HCT116 (cell line): ENCODE results near the gene CIART. TPM values are rescaled to one million over a fixed set of nuclear protein-coding genes. Genes with fewer than 3 reads are reported as not detected.

Source experiments
- ATAC-seq: fragments of 200-7000 bp; cut with Tn5 transposase; 2 replicates; pipeline ENCODE4 v1.9.1; 2020; ENCODE audit warnings: mild to moderate bottlenecking, moderate library complexity
- BruUV-seq: library from RNA; stranded (reverse); fragments of 400-500 nt; replicated peaks from 2 replicates; lab custom pipeline; 2021; lab: Mats Ljungman, UMichigan
- CTCF ChIA-PET: fragments of 300-600 bp; sonication (Branson Sonifier 250); formaldehyde crosslinking; loops from one replicate; lab custom pipeline; 2021; ENCODE audit warnings: antibody characterized with exemption; lab: Charles Lee
- POLR2A ChIA-PET: fragments of 300-600, 350-600 bp; sonication (Branson Sonifier 250); formaldehyde crosslinking; loops from one replicate; lab custom pipeline; 2021; ENCODE audit warnings: antibody characterized with exemption; lab: Charles Lee
- RAD21 ChIA-PET, 2 experiments: fragments of 300-600 bp; sonication (Branson Sonifier 250); formaldehyde crosslinking; loops; one replicate each; lab custom pipeline; 2023; ENCODE audit warnings: low total read pairs in 2 of 2; ENCODE audit not compliant: uncharacterized antibody in 2 of 2, unreplicated experiment in 2 of 2, low non-redundant PET in 1 of 2; lab: Charles Lee
- DNase-seq: peaks from one replicate; pipeline ENCODE4 v3.0.0-alpha.2; 2010; ENCODE audit warnings: low read depth, low spot score
- H2AFZ ChIP-seq: fragments of 200-600 bp; shearing (Covaris generic), sonication (generic); 2 replicates; pipeline ENCODE4 v1.6.1; 2017; ENCODE audit warnings: low read depth, mixed run types, mixed read lengths, antibody characterized with exemption, low read length; ENCODE audit not compliant: poor library complexity, severe bottlenecking
- H3K27ac ChIP-seq: 2 replicates; pipeline ENCODE4 v1.5.1; 2012; ENCODE audit warnings: low read depth, low read length
- H3K27me3 ChIP-seq: fragments of 200-600 bp; sonication (generic); 2 replicates; pipeline ENCODE4 v1.6.1; 2016; ENCODE audit warnings: mixed run types, low read length, mixed read lengths; ENCODE audit not compliant: insufficient read depth
- H3K36me3 ChIP-seq, 2 experiments: fragments of 200-500 bp in 1 of 2; fragments of 200-600 bp in 1 of 2; sonication (Bioruptor generic) in 1 of 2; sonication (generic) in 1 of 2; 2 replicates each; pipeline versions ENCODE4 v1.5.1 to v1.6.1; 2014 to 2016; ENCODE audit warnings: low read length in 2 of 2, inconsistent platforms in 1 of 2, mixed read lengths in 1 of 2, mixed run types in 1 of 2; ENCODE audit not compliant: insufficient read depth in 2 of 2, control insufficient read depth in 1 of 2
- H3K4me1 ChIP-seq, 2 experiments: fragments of 200-600 bp in 1 of 2; sonication (generic) in 1 of 2; 2 replicates each; pipeline versions ENCODE4 v1.5.1 to v1.6.1; 2012 to 2017; ENCODE audit warnings: low read length in 2 of 2, inconsistent platforms in 1 of 2, mild to moderate bottlenecking in 1 of 2, mixed read lengths in 1 of 2, mixed run types in 1 of 2, moderate library complexity in 1 of 2; ENCODE audit not compliant: insufficient read depth in 2 of 2, control insufficient read depth in 1 of 2
- H3K4me2 ChIP-seq: fragments of 200-600 bp; sonication (generic); 2 replicates; pipeline ENCODE4 v1.6.1; 2017; ENCODE audit warnings: mixed run types, low read length, mixed read lengths
- H3K4me3 ChIP-seq, 2 experiments: fragments of 200-600 bp in 1 of 2; sonication (generic) in 1 of 2; replicated peaks in 1 of 2; 2 replicates each; pipeline ENCODE4 v1.5.1; 2011 to 2016; ENCODE audit warnings: low read length in 2 of 2, control low read depth in 1 of 2, low read depth in 1 of 2, mild to moderate bottlenecking in 1 of 2, mixed read lengths in 1 of 2, mixed run types in 1 of 2
- H3K79me2 ChIP-seq: fragments of 200-600 bp; sonication (generic); 2 replicates; pipeline ENCODE4 v1.6.1; 2017; ENCODE audit warnings: mild to moderate bottlenecking, mixed run types, low read length, moderate library complexity, mixed read lengths; ENCODE audit not compliant: insufficient read depth
- H3K9ac ChIP-seq: fragments of 200-600 bp; sonication (generic); 2 replicates; pipeline ENCODE4 v1.6.1; 2016; ENCODE audit warnings: low read length, mixed read lengths
- H3K9me2 ChIP-seq: fragments of 200-600 bp; sonication (generic), shearing (Covaris generic); 2 replicates; pipeline ENCODE4 v1.6.1; 2017; ENCODE audit warnings: mixed run types, mild to moderate bottlenecking, moderate library complexity; ENCODE audit not compliant: insufficient read depth
- H3K9me3 ChIP-seq, 2 experiments: fragments of 200-500 bp in 1 of 2; fragments of 200-600 bp in 1 of 2; sonication (Bioruptor generic) in 1 of 2; sonication (generic) in 1 of 2; 2 replicates each; pipeline ENCODE4 v1.6.1; 2014 to 2017; ENCODE audit warnings: low read length in 2 of 2, mixed read lengths in 2 of 2, inconsistent platforms in 1 of 2, low read depth in 1 of 2, mild to moderate bottlenecking in 1 of 2, mixed run types in 1 of 2, moderate library complexity in 1 of 2; ENCODE audit not compliant: control insufficient read depth in 1 of 2, insufficient read depth in 1 of 2
- H4K20me1 ChIP-seq: fragments of 200-600 bp; sonication (generic), shearing (Covaris generic); 2 replicates; pipeline ENCODE4 v1.6.1; 2017; ENCODE audit warnings: mixed run types, mild to moderate bottlenecking, moderate library complexity; ENCODE audit not compliant: insufficient read depth
- ATF3 ChIP-seq: IDR thresholded peaks from 2 replicates; pipeline ENCODE4 v1.6.1; 2012
- CBX3 ChIP-seq: IDR thresholded peaks from 2 replicates; pipeline ENCODE4 v1.6.1; 2012; ENCODE audit warnings: low read depth
- CEBPB ChIP-seq: IDR thresholded peaks from 2 replicates; pipeline ENCODE4 v1.6.1; 2012; ENCODE audit warnings: low read depth
- ELF1 ChIP-seq: IDR thresholded peaks from 2 replicates; pipeline ENCODE4 v1.6.1; 2012; ENCODE audit warnings: low read depth, borderline replicate concordance
- EZH2phosphoT487 ChIP-seq: fragments of 200-600 bp; IDR thresholded peaks from 2 replicates; pipeline ENCODE4 v1.6.1; 2018; ENCODE audit warnings: antibody characterized with exemption, borderline replicate concordance
- FOSL1 ChIP-seq: IDR thresholded peaks from 2 replicates; pipeline ENCODE4 v1.6.1; 2012; ENCODE audit warnings: low read depth
- JUND ChIP-seq: IDR thresholded peaks from 2 replicates; pipeline ENCODE4 v1.6.1; 2012
- POLR2A ChIP-seq: IDR thresholded peaks from 2 replicates; pipeline ENCODE4 v1.7.0; 2011; ENCODE audit warnings: borderline replicate concordance; ENCODE audit not compliant: insufficient read depth, insufficient read length; ENCODE audit errors: extremely low read depth
- RAD21 ChIP-seq: IDR thresholded peaks from 2 replicates; pipeline ENCODE4 v1.6.1; 2012; ENCODE audit warnings: low read depth, mild to moderate bottlenecking
- SIN3A ChIP-seq: IDR thresholded peaks from 2 replicates; pipeline ENCODE4 v1.6.1; 2012; ENCODE audit warnings: low read depth
- SP1 ChIP-seq: IDR thresholded peaks from 2 replicates; pipeline ENCODE4 v1.6.1; 2012; ENCODE audit warnings: low read depth
- SRF ChIP-seq: IDR thresholded peaks from 2 replicates; pipeline ENCODE4 v1.6.1; 2012; ENCODE audit warnings: low read depth
- TCF7L2 ChIP-seq: IDR thresholded peaks from 2 replicates; pipeline ENCODE4 v1.7.0; 2011; ENCODE audit warnings: borderline replicate concordance, inconsistent platforms; ENCODE audit not compliant: insufficient read depth, insufficient read length; ENCODE audit errors: extremely low read depth
- YY1 ChIP-seq: IDR thresholded peaks from 2 replicates; pipeline ENCODE4 v1.6.1; 2011; ENCODE audit warnings: low read length, low read depth, moderate library complexity, mild to moderate bottlenecking; ENCODE audit not compliant: insufficient replicate concordance; ENCODE audit errors: extremely low read depth
- ZBTB33 ChIP-seq: IDR thresholded peaks from 2 replicates; pipeline ENCODE4 v1.6.1; 2011; ENCODE audit warnings: mild to moderate bottlenecking, low read length, moderate library complexity; ENCODE audit not compliant: insufficient replicate concordance; ENCODE audit errors: extremely low read depth
- ZFX ChIP-seq: fragments of 450-650 bp; IDR thresholded peaks from 2 replicates; pipeline ENCODE4 v1.6.1; 2017
- ZNF274 ChIP-seq: fragments of 200-500 bp; sonication (Bioruptor generic); IDR thresholded peaks from 2 replicates; pipeline ENCODE4 v1.6.1; 2014; ENCODE audit warnings: mild to moderate bottlenecking, low read depth, low read length, inconsistent platforms
- intact Hi-C: fragments of 100-400 bp; cut with micrococcal nuclease; formaldehyde crosslinking; loops from 2 replicates; pipeline ENCODE4 v1.10.0; 2022
- total RNA-seq: library from RNA; stranded (reverse); gene quantifications from one replicate; pipeline ENCODE4 v1.2.1, GENCODE V29; 2021; ENCODE audit not compliant: unreplicated experiment
- TF ChIP-seq, protein P1 (sequence below): IDR thresholded peaks from 2 replicates; pipeline ENCODE4 v1.6.1; 2012; ENCODE audit warnings: low read depth
- TF ChIP-seq, protein P2 (sequence below): IDR thresholded peaks from 2 replicates; pipeline ENCODE4 v1.6.1; 2012
- TF ChIP-seq, protein P3 (sequence below), 3 experiments: fragments of 200-600 bp in 1 of 3; sonication (generic) in 1 of 3; IDR thresholded peaks in 2 of 3; conservative IDR thresholded peaks in 1 of 3; 2 replicates each; pipeline ENCODE4 v1.5.1; 2012 to 2017; ENCODE audit warnings: low read depth in 2 of 3, low read length in 2 of 3, antibody characterized with exemption in 1 of 3, borderline replicate concordance in 1 of 3, control low read depth in 1 of 3, mild to moderate bottlenecking in 1 of 3, mixed read lengths in 1 of 3, mixed run types in 1 of 3, moderate library complexity in 1 of 3; ENCODE audit not compliant: insufficient read depth in 1 of 3

The CIART gene
- total RNA-seq, 1 experiment from 2014 or later: 0.22 TPM

GRCh38 chr1:150288822-150289221, 6.5 kb downstream of the CIART start:
- H3K9ac ChIP-seq: no peak overlapping the region
- peaks cover 3 to 8% of the 10 kb centered on the region in 2 experiments; a peak in 2 of 4 replicates for H3K4me1 ChIP-seq
- no peaks in the 10 kb centered on the region for H3K9me2 ChIP-seq
- peaks cover 2% of the 10 kb centered on the region for H3K79me2 ChIP-seq
- ATAC-seq (no peak), DNase-seq (no peak)
- POLR2A ChIA-PET: no interaction called here
- TF ChIP-seq YY1: no peak
- no peak for TF ChIP-seq ELF1
- TF ChIP-seq ATF3: no peak
- TF ChIP-seq TCF7L2: no peak
- TF ChIP-seq JUND: no peak
- TF ChIP-seq, protein P1, sequence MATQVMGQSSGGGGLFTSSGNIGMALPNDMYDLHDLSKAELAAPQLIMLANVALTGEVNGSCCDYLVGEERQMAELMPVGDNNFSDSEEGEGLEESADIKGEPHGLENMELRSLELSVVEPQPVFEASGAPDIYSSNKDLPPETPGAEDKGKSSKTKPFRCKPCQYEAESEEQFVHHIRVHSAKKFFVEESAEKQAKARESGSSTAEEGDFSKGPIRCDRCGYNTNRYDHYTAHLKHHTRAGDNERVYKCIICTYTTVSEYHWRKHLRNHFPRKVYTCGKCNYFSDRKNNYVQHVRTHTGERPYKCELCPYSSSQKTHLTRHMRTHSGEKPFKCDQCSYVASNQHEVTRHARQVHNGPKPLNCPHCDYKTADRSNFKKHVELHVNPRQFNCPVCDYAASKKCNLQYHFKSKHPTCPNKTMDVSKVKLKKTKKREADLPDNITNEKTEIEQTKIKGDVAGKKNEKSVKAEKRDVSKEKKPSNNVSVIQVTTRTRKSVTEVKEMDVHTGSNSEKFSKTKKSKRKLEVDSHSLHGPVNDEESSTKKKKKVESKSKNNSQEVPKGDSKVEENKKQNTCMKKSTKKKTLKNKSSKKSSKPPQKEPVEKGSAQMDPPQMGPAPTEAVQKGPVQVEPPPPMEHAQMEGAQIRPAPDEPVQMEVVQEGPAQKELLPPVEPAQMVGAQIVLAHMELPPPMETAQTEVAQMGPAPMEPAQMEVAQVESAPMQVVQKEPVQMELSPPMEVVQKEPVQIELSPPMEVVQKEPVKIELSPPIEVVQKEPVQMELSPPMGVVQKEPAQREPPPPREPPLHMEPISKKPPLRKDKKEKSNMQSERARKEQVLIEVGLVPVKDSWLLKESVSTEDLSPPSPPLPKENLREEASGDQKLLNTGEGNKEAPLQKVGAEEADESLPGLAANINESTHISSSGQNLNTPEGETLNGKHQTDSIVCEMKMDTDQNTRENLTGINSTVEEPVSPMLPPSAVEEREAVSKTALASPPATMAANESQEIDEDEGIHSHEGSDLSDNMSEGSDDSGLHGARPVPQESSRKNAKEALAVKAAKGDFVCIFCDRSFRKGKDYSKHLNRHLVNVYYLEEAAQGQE: no peak
- no peak for TF ChIP-seq SRF
- TF ChIP-seq FOSL1: no peak
- TF ChIP-seq POLR2A: no peak
- no peak for TF ChIP-seq EZH2phosphoT487
- TF ChIP-seq CEBPB: no peak
- TF ChIP-seq, protein P2, sequence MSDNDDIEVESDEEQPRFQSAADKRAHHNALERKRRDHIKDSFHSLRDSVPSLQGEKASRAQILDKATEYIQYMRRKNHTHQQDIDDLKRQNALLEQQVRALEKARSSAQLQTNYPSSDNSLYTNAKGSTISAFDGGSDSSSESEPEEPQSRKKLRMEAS: no peak
- no peak for TF ChIP-seq CBX3
- TF ChIP-seq, protein P3, sequence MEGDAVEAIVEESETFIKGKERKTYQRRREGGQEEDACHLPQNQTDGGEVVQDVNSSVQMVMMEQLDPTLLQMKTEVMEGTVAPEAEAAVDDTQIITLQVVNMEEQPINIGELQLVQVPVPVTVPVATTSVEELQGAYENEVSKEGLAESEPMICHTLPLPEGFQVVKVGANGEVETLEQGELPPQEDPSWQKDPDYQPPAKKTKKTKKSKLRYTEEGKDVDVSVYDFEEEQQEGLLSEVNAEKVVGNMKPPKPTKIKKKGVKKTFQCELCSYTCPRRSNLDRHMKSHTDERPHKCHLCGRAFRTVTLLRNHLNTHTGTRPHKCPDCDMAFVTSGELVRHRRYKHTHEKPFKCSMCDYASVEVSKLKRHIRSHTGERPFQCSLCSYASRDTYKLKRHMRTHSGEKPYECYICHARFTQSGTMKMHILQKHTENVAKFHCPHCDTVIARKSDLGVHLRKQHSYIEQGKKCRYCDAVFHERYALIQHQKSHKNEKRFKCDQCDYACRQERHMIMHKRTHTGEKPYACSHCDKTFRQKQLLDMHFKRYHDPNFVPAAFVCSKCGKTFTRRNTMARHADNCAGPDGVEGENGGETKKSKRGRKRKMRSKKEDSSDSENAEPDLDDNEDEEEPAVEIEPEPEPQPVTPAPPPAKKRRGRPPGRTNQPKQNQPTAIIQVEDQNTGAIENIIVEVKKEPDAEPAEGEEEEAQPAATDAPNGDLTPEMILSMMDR (IDR thresholded peaks at IDR 0.05 in 2 of 3, conservative IDR thresholded peaks at IDR 0.05 in 1 of 3; ENCODE audit: borderline replicate concordance in 1 of 3, insufficient read depth in 1 of 3, low read depth in 2 of 3, low read length in 2 of 3): no peak
- TF ChIP-seq ZFX: no peak
- no peak for TF ChIP-seq ZBTB33
- TF ChIP-seq SP1: no peak
- no peak for TF ChIP-seq SIN3A
- TF ChIP-seq RAD21: no peak
- no peak for TF ChIP-seq ZNF274
- no peak overlapping the region for H2AFZ ChIP-seq
- no peak overlapping the region for H3K4me3 ChIP-seq
- no peak overlapping the region for H3K27ac ChIP-seq
- peaks cover 16% of the 10 kb centered on the region; the same call in 1 of the 2 replicates for H3K27me3 ChIP-seq
- no peak overlapping the region for H3K4me2 ChIP-seq
- H3K36me3 ChIP-seq: no peaks in the 10 kb centered on the region
- BruUV-seq: no TSS peak
- RAD21 ChIA-PET: no interaction called here
- intact Hi-C loops: no loop called here
- no peaks in the 10 kb centered on the region for H3K9me3 ChIP-seq
- no peaks in the 10 kb centered on the region for H4K20me1 ChIP-seq
- CTCF ChIA-PET: no interaction called here
